Transverse colon (tissue), 3 donors: ENCODE results near the gene SPNS3.

Experiments used
- CTCF ChIP-seq, 5 experiments: fragments of 200-600 bp in 3 of 5; fragments of 450-650 bp in 2 of 5; sonication (generic) in 3 of 5; IDR thresholded peaks; 1 replicate in 2 of 5; 2 replicates in 3 of 5; pipeline ENCODE4 v1.5.1; 2016 to 2017; ENCODE audit warnings: antibody characterized with exemption in 5 of 5, inconsistent platforms in 3 of 5, mild to moderate bottlenecking in 2 of 5, moderate library complexity in 1 of 5
- POLR2A ChIP-seq: fragments of 450-650 bp; IDR thresholded peaks from one replicate; pipeline ENCODE4 v1.6.1; 2016; ENCODE audit warnings: antibody characterized with exemption, mild to moderate bottlenecking, moderate library complexity

- TF ChIP-seq POLR2A, result no peak
- TF ChIP-seq CTCF (IDR thresholded peaks at IDR 0.05), result no peak
These were observed 44.6 kb downstream of the SPNS3 start for GRCh38 chr17:4478318-4478830.
